ENCODE results near the gene GET4.

The GET4 gene

GRCh38 chr7:833601-834258 lies 42.6 kb upstream of the GET4 start:
- TF ChIP-seq ZFX (IDR thresholded peaks at IDR 0.05), result no peak
- TF ChIP-seq, protein P1, sequence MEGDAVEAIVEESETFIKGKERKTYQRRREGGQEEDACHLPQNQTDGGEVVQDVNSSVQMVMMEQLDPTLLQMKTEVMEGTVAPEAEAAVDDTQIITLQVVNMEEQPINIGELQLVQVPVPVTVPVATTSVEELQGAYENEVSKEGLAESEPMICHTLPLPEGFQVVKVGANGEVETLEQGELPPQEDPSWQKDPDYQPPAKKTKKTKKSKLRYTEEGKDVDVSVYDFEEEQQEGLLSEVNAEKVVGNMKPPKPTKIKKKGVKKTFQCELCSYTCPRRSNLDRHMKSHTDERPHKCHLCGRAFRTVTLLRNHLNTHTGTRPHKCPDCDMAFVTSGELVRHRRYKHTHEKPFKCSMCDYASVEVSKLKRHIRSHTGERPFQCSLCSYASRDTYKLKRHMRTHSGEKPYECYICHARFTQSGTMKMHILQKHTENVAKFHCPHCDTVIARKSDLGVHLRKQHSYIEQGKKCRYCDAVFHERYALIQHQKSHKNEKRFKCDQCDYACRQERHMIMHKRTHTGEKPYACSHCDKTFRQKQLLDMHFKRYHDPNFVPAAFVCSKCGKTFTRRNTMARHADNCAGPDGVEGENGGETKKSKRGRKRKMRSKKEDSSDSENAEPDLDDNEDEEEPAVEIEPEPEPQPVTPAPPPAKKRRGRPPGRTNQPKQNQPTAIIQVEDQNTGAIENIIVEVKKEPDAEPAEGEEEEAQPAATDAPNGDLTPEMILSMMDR (conservative IDR thresholded peaks at IDR 0.05), result no peak
- no peak overlapping the region for H3K27ac ChIP-seq

DNA sequence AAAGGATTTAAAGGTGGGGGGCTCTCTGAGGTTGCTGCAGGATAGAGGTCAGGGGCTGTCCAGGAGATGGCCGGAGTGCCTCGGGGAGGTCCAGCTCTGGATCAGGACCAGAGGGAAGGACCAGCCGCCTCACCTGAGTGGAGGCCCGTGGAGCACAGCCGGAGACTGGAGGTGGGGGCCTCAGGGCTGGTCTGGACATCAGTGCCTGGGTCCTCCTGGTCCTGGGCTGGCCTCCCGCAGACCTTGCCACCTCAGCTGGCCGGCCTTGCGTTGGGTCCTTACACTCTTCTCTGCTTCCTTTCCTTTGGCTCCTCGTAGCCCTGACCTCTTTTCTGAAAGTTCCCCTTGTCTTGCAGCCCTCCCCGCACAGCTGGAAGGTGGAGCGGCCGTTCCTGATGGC lies 42.1 kb upstream of the GET4 start:
- no peak overlapping the region for H3K27ac ChIP-seq
- TF ChIP-seq, protein P1 (conservative IDR thresholded peaks at IDR 0.05), result no peak
- no peak for TF ChIP-seq ZFX (IDR thresholded peaks at IDR 0.05)

DNA sequence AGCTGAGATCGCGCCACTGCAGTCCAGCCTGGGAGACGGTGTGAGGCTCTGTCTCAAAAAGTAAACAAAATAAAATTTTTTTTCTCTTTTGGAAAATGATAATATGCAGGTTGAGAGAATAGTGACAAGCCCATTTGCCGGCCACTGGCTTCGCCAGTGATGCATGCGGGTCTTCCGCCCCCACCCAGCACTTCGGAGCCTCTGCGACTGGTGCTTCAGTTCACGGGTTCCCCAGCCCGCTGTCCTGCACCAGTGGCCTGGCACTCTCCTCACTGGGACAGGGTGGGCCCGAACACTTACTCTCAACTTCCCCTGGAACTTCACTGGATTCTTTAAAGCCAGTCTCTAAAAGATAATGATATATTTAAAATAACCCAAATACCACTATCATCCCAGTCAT lies 41.3 kb upstream of the GET4 start:
- TF ChIP-seq ZFX (IDR thresholded peaks at IDR 0.05), result no peak
- TF ChIP-seq, protein P1 (conservative IDR thresholded peaks at IDR 0.05), result no peak
- H3K27ac ChIP-seq, result no peak overlapping the region

- TF ChIP-seq, protein P1 (conservative IDR thresholded peaks at IDR 0.05), result no peak
- no peak for TF ChIP-seq ZFX (IDR thresholded peaks at IDR 0.05)
- H3K27ac ChIP-seq, result no peak overlapping the region
These were observed 40.6 kb upstream of the GET4 start for GRCh38 chr7:835485-836401.

GRCh38 chr7:836429-836828 lies 39.9 kb upstream of the GET4 start:
- H3K27ac ChIP-seq, result no peak overlapping the region
- TF ChIP-seq, protein P1 (conservative IDR thresholded peaks at IDR 0.05), result no peak; the same call in 1 of the 2 replicates
- no peak for TF ChIP-seq ZFX (IDR thresholded peaks at IDR 0.05)

DNA sequence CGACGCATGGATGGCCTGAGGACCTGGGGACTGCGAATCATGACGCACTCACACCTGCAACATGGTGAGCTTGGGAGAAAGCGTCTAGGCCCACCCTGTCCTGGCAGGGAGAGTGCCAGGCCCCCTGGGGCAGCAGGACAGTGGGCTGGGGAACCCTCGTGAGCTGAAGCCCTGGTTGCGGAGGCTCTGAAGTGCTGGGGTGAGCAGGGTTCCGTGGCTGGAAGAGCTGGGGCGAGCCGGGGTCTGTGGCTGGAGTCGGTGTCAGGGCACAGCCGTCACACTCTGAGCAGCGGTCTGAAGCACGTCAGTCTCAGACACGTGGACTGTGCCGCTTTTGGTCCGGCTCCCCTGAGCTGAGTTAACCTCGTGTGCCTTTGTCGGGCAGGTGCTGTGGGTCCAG lies 39.4 kb upstream of the GET4 start:
- no peak for TF ChIP-seq ZFX (IDR thresholded peaks at IDR 0.05)
- TF ChIP-seq, protein P1 (conservative IDR thresholded peaks at IDR 0.05), result no peak

DNA sequence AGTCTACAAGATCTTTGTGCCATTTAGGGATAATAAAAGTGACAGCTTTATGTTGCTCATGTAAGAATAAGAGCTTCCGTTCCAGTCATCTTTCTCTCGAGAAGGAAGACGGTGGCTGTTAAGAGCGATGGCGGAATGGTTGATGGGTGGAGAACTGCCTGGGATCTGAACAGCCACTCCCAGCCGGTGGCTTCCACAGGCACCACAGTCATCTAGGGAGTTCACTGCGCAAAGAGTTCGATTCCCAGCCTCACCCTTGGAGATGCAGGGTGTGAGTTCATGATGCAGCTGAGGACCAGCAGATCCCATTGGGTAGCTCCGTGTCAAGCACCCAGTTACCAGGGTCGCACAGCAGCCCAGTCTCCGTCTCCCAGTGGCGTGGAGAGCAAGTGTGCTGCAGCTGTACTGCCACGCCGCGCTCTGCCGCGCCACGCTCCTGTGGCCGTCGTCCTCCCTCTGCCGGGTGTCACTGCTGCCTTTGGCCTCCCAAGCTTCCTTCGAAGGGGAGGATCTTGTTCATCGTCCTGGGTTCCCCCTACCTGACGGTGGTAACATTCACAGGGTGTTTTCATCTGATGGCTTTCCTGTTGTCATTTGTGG lies 36.3 kb upstream of the GET4 start:
- no peak for TF ChIP-seq ZFX (IDR thresholded peaks at IDR 0.05)
- TF ChIP-seq, protein P1 (conservative IDR thresholded peaks at IDR 0.05), result no peak
- H3K27ac ChIP-seq, result no peak overlapping the region

More for the DNA sequence above, 39.4 kb upstream of the GET4 start:
- H3K27ac ChIP-seq, result no peak overlapping the region

Data from C4-2B (cell line).